Measurements from ENCODE around the gene EFNA4. TPM values are rescaled to one million over a fixed set of nuclear protein-coding genes. Genes with fewer than 3 reads are reported as not detected.
A peak's percentile ranks its signal among the peaks of the same experiment; 100 is the strongest.

The EFNA4 gene
- total RNA-seq, 1 experiment from 2014 or later, result 11.8 TPM

- Histone ChIP-seq H3K18ac (ENCODE audit: insufficient read length, low read depth, low read length) (no peak overlapping the region), H3K4me2 (ENCODE audit: insufficient read depth, insufficient read length, low read length) (peak overlapping the region; percentile 10), H3T11ph (ENCODE audit: low read length) (no peak overlapping the region), H3K9me3 (ENCODE audit: control insufficient read depth, low read depth, low read length) (no peaks in the 10 kb centered on the region), H3K23ac (ENCODE audit: insufficient read length, low read depth, low read length) (no peak overlapping the region), H3K27me3 (ENCODE audit: insufficient read depth, low read length) (peaks cover 2% of the 10 kb centered on the region; the same call in 1 of the 2 replicates), H4K8ac (replicated peaks; ENCODE audit: insufficient read length, low read depth, low read length) (no peak overlapping the region), H2BK5ac (ENCODE audit: insufficient read length, low read length) (no peak overlapping the region), H4K91ac (ENCODE audit: insufficient read length, low read depth, low read length) (no peak overlapping the region), H3K4ac (ENCODE audit: low read depth, low read length) (no peak overlapping the region), H3K27ac (ENCODE audit: insufficient read length, low read depth, low read length) (no peak overlapping the region), H2BK12ac (ENCODE audit: insufficient read length, low read depth, low read length) (no peak overlapping the region), H3K79me1 (ENCODE audit: insufficient read depth, low read depth, low read length, poor library complexity, severe bottlenecking) (no peaks in the 10 kb centered on the region), H3K79me2 (ENCODE audit: insufficient read depth, low read length) (no peaks in the 10 kb centered on the region), H2BK120ac (ENCODE audit: low read depth, low read length, poor library complexity, severe bottlenecking) (no peak overlapping the region), H2BK20ac (ENCODE audit: low read depth, low read length, poor library complexity, severe bottlenecking) (no peak overlapping the region), H2BK15ac (ENCODE audit: low read depth, low read length) (no peak overlapping the region), H4K5ac (ENCODE audit: insufficient read length, low read depth, low read length) (no peak overlapping the region), H2AK5ac (ENCODE audit: insufficient read length, low read length) (no peak overlapping the region), H2AFZ (ENCODE audit: low read length) (no peak overlapping the region), H3K14ac (ENCODE audit: insufficient read depth, low read length) (no peak overlapping the region), H3K56ac (ENCODE audit: insufficient read length, low read depth, low read length) (no peak overlapping the region), H3K9ac (ENCODE audit: extremely low read depth, insufficient read length, low read length) (no peak overlapping the region), H4K20me1 (ENCODE audit: control insufficient read depth, insufficient read depth, insufficient read length) (no peaks in the 10 kb centered on the region), H3K23me2 (ENCODE audit: insufficient read length, low read depth, low read length, poor library complexity, severe bottlenecking) (peaks cover 7% of the 10 kb centered on the region), H3K4me1 (ENCODE audit: insufficient read depth, low read length) (no peaks in the 10 kb centered on the region)
- WGBS (ENCODE audit: extremely low coverage, insufficient read length, low lambda C conversion rate), result no CpG with 5 or more reads among the region's 29 CpGs
- H3K9me3 Mint-ChIP-seq, result no peaks in the 10 kb centered on the region; a peak in 1 of 5 replicates
- H3K36me3 Mint-ChIP-seq (ENCODE audit: insufficient read depth in 1 of 3, low read depth in 3 of 3), result 0 out of 7 replicates have a peak, but pooled peaks cover 0 to 4% (median 0%) of the 10 kb centered on the region in 3 experiments
- H3K27me3 Mint-ChIP-seq (ENCODE audit: low read depth), result peaks cover 50% of the 10 kb centered on the region
- H3K27ac Mint-ChIP-seq, result no peak overlapping the region
- peak overlapping the region in 1 of 2 experiments; percentile 27; a peak in 2 of 5 replicates for H3K4me3 Mint-ChIP-seq
- peaks cover 17 to 35% of the 10 kb centered on the region in 2 experiments for H3K4me1 Mint-ChIP-seq
- DNase-seq, result peak; percentile 91
- TF ChIP-seq CTCF (conservative IDR thresholded peaks at IDR 0.05), result peak; percentile 99
Observed at GRCh38 chr1:155091071-155092051, 27.8 kb downstream of the EFNA4 start.

All from H9 (cell line).